PC-9 (cell line): ENCODE data around the gene C17orf100.

Experiments
- CTCF ChIP-seq: fragments of 200-600 bp; sonication (generic); conservative IDR thresholded peaks from 2 replicates; pipeline ENCODE4 v1.6.1; 2017; ENCODE audit warnings: mixed run types, antibody characterized with exemption, mild to moderate bottlenecking, moderate library complexity
- EZH2 ChIP-seq: fragments of 200-600 bp; sonication (generic); IDR thresholded peaks from 2 replicates; pipeline ENCODE4 v1.8.0; 2017; ENCODE audit warnings: antibody characterized with exemption, low read depth

- no peak for TF ChIP-seq CTCF
- no peak for TF ChIP-seq EZH2
These were observed 32.9 kb downstream of the C17orf100 start for GRCh38 chr17:6684460-6684783.
